DMS114 treated with DMSO at 0.1 percent for 48 hours (cell line): ENCODE measurements around the gene CREG2.

Experiments
- DNase-seq: peaks from one replicate; lab custom pipeline; 2025; ENCODE audit not compliant: unreplicated experiment; lab: John Stamatoyannopoulos, UW

The CREG2 gene

DNA sequence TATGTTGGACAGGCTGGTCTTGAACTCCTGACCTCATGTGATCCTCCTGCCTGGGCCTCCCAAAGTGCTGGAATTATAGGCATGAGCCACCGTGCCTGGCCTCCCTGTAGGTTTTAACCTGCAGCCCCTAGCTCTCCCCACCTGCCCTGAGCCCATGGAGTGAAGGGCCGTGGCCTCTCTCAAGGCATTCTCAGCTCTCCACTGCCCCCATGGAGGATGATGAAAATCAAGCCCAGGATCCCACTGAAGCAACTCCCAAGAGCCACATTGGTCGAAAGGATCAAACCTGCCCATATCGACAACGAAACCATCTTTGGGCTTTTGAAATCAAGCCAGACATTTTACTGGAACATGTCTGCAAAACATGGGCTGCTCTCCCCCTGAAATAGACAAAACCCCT lies 22.4 kb upstream of the CREG2 start:
- DNase-seq = no peak

GRCh38 chr2:101408925-101409324 lies 21.6 kb upstream of the CREG2 start:
- no peak for DNase-seq

GRCh38 chr2:101405351-101405899 lies 18.1 kb upstream of the CREG2 start:
- no peak for DNase-seq

DNA sequence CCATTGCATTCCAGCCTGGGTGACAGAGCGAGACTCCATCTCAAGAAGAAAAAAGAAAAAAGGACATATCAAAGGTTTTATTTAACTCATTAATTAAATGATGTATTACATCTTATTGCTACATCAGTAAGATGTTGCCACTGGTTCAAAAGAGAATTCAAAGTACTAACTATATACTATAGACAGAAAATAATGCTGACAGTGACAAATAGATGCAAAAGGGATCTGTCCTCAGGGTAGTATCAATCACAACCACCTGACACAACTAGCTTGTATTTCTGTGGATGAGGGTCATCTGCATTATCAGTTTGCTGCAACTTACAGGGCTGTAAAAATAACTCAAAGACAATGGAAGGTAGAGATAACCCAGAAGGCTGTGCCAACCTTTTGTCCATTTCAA lies 16.4 kb upstream of the CREG2 start:
- DNase-seq = no peak

DNA sequence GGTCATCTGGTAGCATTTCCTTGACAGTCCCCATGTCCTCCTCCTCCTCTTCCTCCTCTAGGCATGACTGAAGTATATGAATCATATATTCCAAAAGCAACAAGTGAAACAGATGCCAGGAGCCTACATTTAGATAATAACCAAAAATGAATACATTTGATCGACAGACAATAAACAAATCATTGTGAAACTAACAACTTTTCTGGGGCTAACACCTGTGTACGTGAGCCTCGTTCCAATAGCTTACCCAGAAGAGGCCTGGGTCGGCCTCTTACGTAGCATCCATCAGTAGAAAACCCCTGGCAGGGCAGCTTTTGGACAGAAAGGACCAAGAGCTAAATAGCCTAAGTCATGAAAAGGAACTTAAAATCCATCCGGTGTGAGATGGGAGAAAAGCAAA lies 15.3 kb upstream of the CREG2 start:
- no peak for DNase-seq

DNA sequence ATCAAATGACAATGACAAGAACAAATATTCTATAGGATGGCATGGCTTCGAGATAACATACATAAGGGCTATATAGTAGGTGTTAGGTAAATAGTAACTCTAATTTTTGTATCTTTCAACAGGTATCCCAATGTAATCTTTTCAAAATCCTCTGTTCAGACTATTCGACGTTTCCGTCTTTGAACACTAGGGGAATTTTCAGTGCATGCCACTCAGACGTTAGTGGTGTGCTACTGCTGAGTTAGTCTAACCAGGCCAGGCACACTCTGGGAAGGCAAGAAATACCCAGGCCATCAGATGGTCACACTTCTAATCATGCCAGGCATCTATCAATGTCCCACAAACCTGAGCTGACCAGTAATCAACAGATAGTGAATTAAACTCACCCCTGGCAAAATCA lies 14.6 kb upstream of the CREG2 start:
- DNase-seq = no peak

DNA sequence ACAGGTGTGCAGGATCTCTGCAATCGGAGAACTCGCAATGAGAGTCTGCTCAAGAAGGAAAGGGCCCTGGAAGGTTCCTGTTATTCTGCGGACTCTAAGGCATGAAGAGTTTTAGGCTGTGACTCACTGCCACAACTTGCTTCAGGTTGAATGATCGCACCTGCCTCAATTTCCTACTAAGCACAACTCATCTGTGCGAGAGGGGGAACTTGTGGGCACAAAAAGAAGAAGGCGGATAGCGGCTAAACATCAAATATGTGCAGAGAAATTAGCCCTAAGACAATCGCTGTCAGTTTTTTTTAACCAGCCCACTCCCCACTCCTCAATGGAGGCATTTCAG lies 14.0 kb upstream of the CREG2 start:
- DNase-seq = no peak

GRCh38 chr2:101400506-101401325 lies 13.4 kb upstream of the CREG2 start:
- no peak for DNase-seq

DNA sequence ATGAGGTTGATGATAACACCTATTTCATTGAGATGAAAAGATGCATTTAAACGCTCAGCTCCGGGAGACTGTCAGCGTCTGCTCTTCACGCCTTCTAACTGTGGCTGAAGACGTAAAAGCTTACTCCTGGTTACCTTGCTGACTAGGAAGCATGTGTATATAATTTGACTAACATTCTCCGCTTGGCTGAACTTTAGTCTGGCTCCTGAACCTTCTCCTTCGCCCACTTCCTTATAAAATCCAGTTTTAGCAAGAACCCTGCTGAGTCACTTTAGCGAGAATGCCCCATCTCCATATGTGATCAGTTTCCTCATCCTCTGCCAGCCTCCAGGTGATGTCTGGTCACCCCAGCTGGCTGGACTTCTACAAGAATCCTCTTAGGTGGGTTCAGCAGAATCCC lies 12.7 kb upstream of the CREG2 start:
- DNase-seq = no peak

DNA sequence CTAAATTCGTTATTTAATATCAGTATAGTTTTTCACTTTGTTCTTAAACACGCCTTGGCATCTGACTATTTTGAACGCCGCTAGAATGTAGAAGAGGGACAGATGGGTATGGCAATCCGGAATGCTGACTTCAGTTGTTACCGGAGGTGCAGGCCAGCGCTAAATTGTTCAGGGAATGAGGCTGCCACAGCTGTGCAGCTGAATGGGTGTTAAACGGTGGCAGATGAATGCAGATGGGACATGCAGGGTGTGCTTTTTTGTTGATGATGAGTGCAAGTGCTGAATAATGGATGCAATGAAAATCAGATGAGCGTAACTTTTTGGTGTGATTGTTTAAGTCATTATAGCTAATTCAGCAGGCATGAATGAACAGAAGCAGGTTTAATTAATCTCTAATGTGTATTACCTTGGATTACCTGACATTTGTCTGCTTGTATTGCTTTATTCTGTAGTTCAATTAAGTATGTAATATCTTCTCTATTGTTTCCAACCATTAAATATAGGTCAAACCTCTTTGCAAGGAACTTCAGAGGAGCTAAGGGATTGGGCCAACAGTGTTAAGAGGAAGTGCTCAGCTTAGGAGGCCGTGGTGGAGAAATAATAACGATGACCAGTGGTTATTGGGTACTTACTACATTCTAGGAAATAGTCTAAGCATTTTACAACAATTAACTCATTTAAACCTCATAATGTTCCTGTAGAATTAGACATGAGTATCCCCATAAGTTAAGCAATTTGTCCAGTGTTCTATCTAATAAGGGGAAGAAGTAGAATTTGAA lies 11.9 kb upstream of the CREG2 start:
- DNase-seq = no peak

DNA sequence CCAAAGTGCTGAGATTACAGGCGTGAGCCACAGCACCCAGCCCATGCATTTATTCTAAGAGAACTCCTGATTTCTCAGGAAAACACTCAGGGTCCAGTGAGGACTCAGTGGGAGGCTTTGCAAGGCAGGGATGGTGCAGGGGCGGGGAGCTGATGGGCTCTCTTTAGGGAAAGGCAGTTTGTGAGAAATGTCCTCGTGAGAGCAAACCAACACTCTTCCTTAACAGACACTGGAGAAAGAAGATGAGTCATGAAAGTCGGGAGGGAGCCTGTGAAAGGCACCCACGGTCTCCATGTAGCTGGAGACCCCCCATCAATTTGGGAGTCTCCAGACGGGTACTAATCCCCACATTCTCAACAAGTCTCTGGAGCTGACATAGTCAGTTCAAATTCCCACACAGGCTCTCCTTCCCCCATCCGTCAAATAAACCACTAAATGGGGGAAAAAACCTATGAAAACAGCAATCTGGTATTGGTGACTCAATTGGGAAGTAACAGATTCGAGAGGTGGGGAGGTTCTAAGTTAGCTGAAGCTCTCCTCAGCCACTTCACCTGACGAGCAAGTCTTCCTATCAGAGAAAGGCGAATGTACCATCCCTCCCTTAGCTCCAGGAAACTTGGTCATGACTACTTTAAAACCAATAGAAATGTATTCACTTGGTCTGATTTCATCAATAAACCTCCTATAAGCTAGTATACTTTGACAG lies 11.0 kb upstream of the CREG2 start:
- no peak for DNase-seq

GRCh38 chr2:101396316-101396717 lies 9.0 kb upstream of the CREG2 start:
- DNase-seq = no peak

- DNase-seq = no peak
Measured at GRCh38 chr2:101395545-101396315, 8.4 kb upstream of the CREG2 start.

- DNase-seq = no peak
Measured at GRCh38 chr2:101388232-101388631, 929 bp upstream of the CREG2 start.

DNA sequence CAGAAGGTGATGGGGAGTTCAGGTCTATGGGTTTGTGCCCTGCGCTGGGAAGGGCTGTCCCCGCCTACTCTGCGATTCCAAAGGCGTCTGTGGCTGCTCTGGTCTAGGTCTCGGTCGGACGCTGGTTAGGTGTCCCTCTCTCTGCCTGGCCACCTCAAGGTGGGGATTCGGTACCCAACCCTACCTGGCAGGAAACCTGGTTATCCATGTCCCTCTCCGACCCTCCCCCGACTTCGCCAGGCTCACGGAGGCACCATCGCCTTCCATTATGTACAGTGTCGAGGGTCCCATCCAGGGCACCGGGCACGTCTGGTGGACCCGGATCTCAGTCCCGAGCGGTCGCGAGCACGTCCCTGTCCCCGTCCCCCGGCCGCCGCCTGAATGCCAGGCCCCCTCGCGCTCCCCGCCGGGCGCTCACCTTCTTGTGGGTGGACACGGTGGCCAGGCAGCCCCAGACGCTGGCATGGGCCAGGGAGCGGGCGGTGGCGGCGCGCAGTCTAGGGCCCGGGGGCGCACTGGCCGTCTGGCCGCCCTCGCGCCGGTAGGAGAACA lies 628 bp downstream of the CREG2 start:
- no peak for DNase-seq

DNA sequence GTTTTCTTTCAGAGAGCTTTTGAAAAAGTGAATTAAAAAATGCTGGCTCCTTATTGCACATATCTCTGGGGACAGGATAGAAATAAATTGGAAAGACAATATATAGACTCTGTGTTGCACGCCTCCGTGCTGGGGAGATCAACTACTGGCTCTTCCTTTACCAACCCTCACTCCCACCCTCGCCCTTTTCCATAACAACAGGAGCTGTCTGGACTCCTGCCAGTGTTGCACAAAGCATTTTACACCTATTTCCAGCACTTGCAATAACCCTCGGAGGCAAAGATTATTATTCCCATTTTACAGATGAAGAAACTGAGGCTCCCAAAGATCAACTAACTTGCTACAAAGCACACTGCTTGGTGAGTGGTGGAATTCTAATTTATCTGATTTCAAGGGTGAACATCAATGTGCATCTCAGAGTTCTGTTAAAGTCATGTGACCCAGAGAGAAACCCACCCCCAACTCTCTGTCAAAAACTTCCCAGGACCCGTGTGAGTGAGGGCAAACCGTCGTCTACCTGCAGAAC lies 4.2 kb downstream of the CREG2 start:
- DNase-seq = no peak

- DNase-seq = no peak
Measured at GRCh38 chr2:101382442-101382841, 4.9 kb downstream of the CREG2 start.

DNA sequence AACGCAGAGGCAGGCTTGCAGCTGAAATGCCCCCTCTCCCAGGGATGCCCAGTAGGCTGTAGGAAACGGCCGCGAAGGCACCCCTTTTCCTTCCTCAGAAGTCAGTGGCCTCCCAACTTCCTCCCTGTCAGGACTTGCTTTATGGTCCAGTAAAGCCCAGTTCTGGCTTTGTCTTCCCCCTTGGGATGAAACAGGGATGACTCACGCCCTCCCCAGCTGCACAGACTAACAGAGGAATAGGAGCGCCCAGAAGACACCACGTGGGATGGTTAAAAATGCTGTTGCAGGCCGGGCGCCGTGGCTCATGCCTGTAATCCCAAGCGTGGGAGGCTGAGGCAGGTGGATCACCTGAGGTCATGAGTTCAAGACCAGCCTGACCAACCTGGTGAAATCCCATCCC lies 6.9 kb downstream of the CREG2 start:
- DNase-seq = no peak

DNA sequence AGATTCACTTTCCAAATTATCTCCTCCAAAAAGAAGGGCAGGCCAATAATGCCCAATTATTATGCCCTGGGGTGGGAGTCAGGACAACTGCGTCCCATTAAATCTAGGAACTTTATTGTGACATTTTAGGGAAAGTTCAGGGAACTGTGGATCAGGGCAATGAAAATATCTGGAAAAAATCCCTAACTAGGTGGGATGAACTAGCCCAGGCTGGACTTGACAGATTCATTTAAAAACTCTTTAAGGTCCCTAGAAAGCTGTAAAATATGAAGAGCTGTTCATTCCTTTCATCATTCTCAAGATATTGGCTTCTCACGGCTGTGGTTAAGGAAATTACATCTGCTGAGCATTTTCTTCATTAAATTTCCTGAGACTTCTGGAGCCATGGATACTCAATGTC lies 8.2 kb downstream of the CREG2 start:
- DNase-seq = no peak

GRCh38 chr2:101375653-101376052 lies 11.7 kb downstream of the CREG2 start:
- DNase-seq = no peak
